Measurements from ENCODE around the gene STK24. TPM values are rescaled to one million over a fixed set of nuclear protein-coding genes. Genes with fewer than 3 reads are reported as not detected.

Gene STK24
- total RNA-seq, 1 donor: 82.2 TPM

- Histone ChIP-seq H3K27me3 (ENCODE audit: insufficient read depth, low read length) (no peaks in the 10 kb centered on the region), H3K36me3 (ENCODE audit: insufficient read depth, low read length) (no peaks in the 10 kb centered on the region), H3K4me2 (ENCODE audit: insufficient read depth, low read length) (no peak overlapping the region), H3K4me3 (ENCODE audit: insufficient read depth, low read length) (no peak overlapping the region), H3K9me3 (ENCODE audit: low read depth, low read length) (no peaks in the 10 kb centered on the region), H3K4me1 (ENCODE audit: insufficient read depth, low read length) (peaks cover 19% of the 10 kb centered on the region), H2AFZ (ENCODE audit: low read length) (no peak overlapping the region), H4K20me1 (ENCODE audit: insufficient read depth, low read length) (peaks cover 35% of the 10 kb centered on the region), H3K27ac (ENCODE audit: low read depth, low read length) (no peak overlapping the region), H3K79me2 (ENCODE audit: insufficient read depth, low read length) (peaks cover 91% of the 10 kb centered on the region)
- TF ChIP-seq CTCF (IDR thresholded peaks at IDR 0.05; ENCODE audit: extremely low read depth, low read depth, low read length): no peak
- DNase-seq (ENCODE audit: insufficient read length, low spot score, missing footprints): no peak
These were observed 83.7 kb downstream of the STK24 start for GRCh38 chr13:98493042-98493712.

DNA sequence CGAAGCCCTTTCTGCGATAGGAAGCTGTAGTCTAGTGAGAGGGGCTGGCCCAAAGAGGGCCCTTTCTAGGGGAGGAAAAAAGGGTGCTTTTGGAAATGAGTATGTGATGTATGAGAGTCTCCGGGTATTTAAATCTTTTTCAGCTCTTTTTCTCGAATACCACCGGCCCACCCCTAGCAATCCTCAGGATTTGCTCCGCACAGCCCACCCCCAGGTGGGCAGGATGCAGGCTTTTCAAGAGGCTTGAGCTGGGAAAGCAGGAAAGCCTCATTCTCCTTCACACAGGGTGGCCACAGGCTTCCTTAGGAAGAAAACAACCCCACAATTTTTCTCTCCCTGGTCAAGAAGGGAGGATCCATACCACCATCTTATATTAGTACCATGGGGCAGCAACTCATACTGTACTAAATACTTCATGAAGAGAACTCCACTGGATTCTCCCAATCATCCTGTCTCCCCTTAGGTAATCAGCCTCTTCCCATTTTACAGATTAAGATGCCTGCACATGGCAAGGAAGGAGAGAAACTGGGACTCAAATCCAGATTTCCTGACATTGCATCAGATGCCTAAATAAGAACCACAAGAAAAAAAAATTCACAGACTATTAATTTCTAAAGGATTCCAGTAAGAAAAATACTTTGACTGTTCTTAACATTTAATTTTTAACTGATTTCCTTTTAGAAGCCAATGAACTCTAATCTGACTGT, 84.4 kb downstream of the STK24 start:
- peaks cover 91% of the 10 kb centered on the region for H3K79me2 ChIP-seq (ENCODE audit: insufficient read depth, low read length)
- H3K9me3 ChIP-seq (ENCODE audit: low read depth, low read length): no peaks in the 10 kb centered on the region
- no peak overlapping the region for H3K27ac ChIP-seq (ENCODE audit: low read depth, low read length)
- H3K4me1 ChIP-seq (ENCODE audit: insufficient read depth, low read length): peaks cover 26% of the 10 kb centered on the region
- H4K20me1 ChIP-seq (ENCODE audit: insufficient read depth, low read length): peaks cover 38% of the 10 kb centered on the region
- H3K27me3 ChIP-seq (ENCODE audit: insufficient read depth, low read length): no peaks in the 10 kb centered on the region
- no peak overlapping the region for H2AFZ ChIP-seq (ENCODE audit: low read length)
- no peak for TF ChIP-seq CTCF (IDR thresholded peaks at IDR 0.05; ENCODE audit: extremely low read depth, low read depth, low read length)
- no peaks in the 10 kb centered on the region for H3K36me3 ChIP-seq (ENCODE audit: insufficient read depth, low read length)
- no peak overlapping the region for H3K4me3 ChIP-seq (ENCODE audit: insufficient read depth, low read length)
- H3K4me2 ChIP-seq (ENCODE audit: insufficient read depth, low read length): no peak overlapping the region
- DNase-seq (ENCODE audit: insufficient read length, low spot score, missing footprints): no peak

GRCh38 chr13:98490866-98491265, 86.0 kb downstream of the STK24 start:
- Histone ChIP-seq H4K20me1 (ENCODE audit: insufficient read depth, low read length) (peaks cover 34% of the 10 kb centered on the region), H3K4me3 (ENCODE audit: insufficient read depth, low read length) (no peak overlapping the region), H2AFZ (ENCODE audit: low read length) (no peak overlapping the region), H3K27me3 (ENCODE audit: insufficient read depth, low read length) (no peaks in the 10 kb centered on the region), H3K9me3 (ENCODE audit: low read depth, low read length) (no peaks in the 10 kb centered on the region), H3K79me2 (ENCODE audit: insufficient read depth, low read length) (peaks cover 91% of the 10 kb centered on the region), H3K4me1 (ENCODE audit: insufficient read depth, low read length) (peaks cover 25% of the 10 kb centered on the region), H3K36me3 (ENCODE audit: insufficient read depth, low read length) (no peaks in the 10 kb centered on the region), H3K4me2 (ENCODE audit: insufficient read depth, low read length) (no peak overlapping the region), H3K27ac (ENCODE audit: low read depth, low read length) (no peak overlapping the region)
- no peak for TF ChIP-seq CTCF (IDR thresholded peaks at IDR 0.05; ENCODE audit: extremely low read depth, low read depth, low read length)
- DNase-seq (ENCODE audit: insufficient read length, low spot score, missing footprints): no peak

- H3K27ac ChIP-seq (ENCODE audit: low read depth, low read length): no peak overlapping the region
- no peak overlapping the region for H2AFZ ChIP-seq (ENCODE audit: low read length)
- no peaks in the 10 kb centered on the region for H3K36me3 ChIP-seq (ENCODE audit: insufficient read depth, low read length)
- no peak overlapping the region for H3K4me2 ChIP-seq (ENCODE audit: insufficient read depth, low read length)
- peaks cover 91% of the 10 kb centered on the region for H3K79me2 ChIP-seq (ENCODE audit: insufficient read depth, low read length)
- no peak for TF ChIP-seq CTCF (IDR thresholded peaks at IDR 0.05; ENCODE audit: extremely low read depth, low read depth, low read length)
- DNase-seq (ENCODE audit: insufficient read length, low spot score, missing footprints): no peak
- H3K4me3 ChIP-seq (ENCODE audit: insufficient read depth, low read length): no peak overlapping the region
- H4K20me1 ChIP-seq (ENCODE audit: insufficient read depth, low read length): peaks cover 36% of the 10 kb centered on the region
- H3K27me3 ChIP-seq (ENCODE audit: insufficient read depth, low read length): no peaks in the 10 kb centered on the region
- H3K4me1 ChIP-seq (ENCODE audit: insufficient read depth, low read length): peaks cover 26% of the 10 kb centered on the region
- no peaks in the 10 kb centered on the region for H3K9me3 ChIP-seq (ENCODE audit: low read depth, low read length)
These were observed 86.6 kb downstream of the STK24 start for GRCh38 chr13:98490195-98490836.

Data from osteoblast (primary cell).